Fibroblast of the aortic adventitia (primary cell): ENCODE data around the gene CXCR3. TPM values are rescaled to one million over a fixed set of nuclear protein-coding genes. Genes with fewer than 3 reads are reported as not detected.
A peak's percentile ranks its signal among the peaks of the same experiment; 100 is the strongest.
"Not testable (repeated sequence)": the region's sequence is repeated elsewhere in the genome, so short reads cannot be mapped to it uniquely, and the experiment has no call there.

Source experiments
- DNase-seq: peaks from one replicate; pipeline ENCODE4 v3.0.0-alpha.2; 2010; ENCODE audit warnings: low read depth
- H3K4me3 ChIP-seq: 2 replicates; pipeline ENCODE4 v1.5.1; 2011; ENCODE audit warnings: low read depth, mild to moderate bottlenecking, control low read depth, low read length, moderate library complexity
- CTCF ChIP-seq: IDR thresholded peaks from 2 replicates; pipeline ENCODE4 v1.5.1; 2011; ENCODE audit warnings: mild to moderate bottlenecking, low read length, control low read depth, inconsistent platforms; ENCODE audit not compliant: insufficient read depth
- total RNA-seq: library from RNA; depleted of rRNA; stranded (reverse); fragments of >200 nt; gene quantifications from 2 replicates; pipeline ENCODE4 v1.2.3, GENCODE V29; 2012; ENCODE audit warnings: low replicate concordance

CXCR3 gene
- total RNA-seq, 1 donor = not detected

DNA sequence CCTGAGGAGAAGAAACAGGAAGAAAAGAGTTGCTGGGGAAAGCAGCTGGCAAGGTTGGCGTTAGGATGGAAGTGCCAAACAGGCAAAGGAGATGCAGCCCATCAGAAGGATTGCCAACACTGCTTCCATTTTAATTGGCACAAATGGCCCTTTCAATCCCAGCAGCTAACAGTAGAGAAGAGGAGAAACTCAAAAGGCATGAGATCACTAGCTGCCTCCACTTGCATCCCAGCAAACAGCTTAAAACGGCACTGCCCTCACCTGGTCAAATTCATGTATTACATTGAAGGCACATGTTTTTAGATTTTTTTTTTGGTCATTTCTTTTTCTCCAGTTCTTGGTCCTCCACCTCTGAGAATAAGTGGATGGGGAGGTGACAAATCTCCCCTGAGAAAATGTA, 34.1 kb upstream of the CXCR3 start:
- peak; percentile 66 for DNase-seq

DNA sequence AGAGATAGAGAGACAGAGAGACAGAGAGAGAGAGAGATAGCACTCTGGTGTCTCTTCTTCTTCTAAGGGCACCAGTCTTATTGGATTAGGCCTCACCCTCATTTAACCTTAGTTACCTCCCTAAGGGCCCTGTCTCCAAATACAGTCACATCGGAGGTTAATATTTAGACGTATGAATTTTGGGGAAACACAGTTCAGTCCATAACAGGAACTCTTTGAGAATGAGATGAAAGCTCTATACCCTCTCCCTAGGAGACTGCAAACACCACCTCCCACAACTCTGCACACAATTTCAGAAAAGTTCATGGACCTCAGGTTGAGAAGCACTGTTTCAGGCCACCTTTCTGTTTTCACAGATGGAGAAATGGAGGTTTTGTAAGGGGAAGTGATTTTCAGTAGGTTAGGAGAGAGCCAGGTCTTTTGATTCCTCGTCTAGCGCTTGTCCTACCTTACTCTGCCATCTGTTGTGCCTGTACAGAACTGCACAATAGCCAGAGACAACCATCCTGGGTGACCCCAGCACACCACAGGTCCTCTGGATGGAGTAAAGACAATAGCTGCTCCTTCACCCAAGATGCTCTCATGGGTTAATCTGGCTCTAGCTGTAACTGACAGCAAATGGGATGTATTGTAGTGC, 32.1 kb upstream of the CXCR3 start:
- no peak for DNase-seq
- no peak for TF ChIP-seq CTCF
- H3K4me3 ChIP-seq = no peak overlapping the region

More for the DNA sequence above, 34.1 kb upstream of the CXCR3 start:
- peak; percentile 67 for TF ChIP-seq CTCF
- no peak overlapping the region for H3K4me3 ChIP-seq

GRCh38 chrX:71644406-71644805, 26.1 kb upstream of the CXCR3 start:
- not testable (repeated sequence) for DNase-seq, H3K4me3 ChIP-seq

DNA sequence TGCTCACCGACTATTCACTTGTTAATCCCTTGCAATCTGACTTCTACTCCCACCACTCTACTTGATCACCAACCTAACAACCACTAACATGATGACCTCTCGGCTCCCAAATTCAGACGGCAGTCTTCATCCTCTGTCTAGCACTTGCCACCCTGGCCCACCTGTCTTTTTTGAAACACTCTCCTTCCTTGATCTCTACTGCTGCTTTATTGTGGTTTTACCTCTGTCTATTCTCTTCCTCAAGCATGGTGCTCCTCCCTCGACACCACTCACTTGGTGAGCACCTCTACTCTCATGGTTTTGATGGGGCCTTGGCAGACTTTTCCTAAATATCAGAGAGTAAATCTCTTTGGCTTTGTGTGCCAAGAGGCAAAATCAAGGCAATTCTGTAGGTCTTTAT, 21.7 kb upstream of the CXCR3 start:
- H3K4me3 ChIP-seq = no peak overlapping the region
- no peak for TF ChIP-seq CTCF
- no peak for DNase-seq

GRCh38 chrX:71638409-71638808, 20.1 kb upstream of the CXCR3 start:
- DNase-seq = no peak
- TF ChIP-seq CTCF = no peak
- no peak overlapping the region for H3K4me3 ChIP-seq

GRCh38 chrX:71637848-71638247, 19.5 kb upstream of the CXCR3 start:
- no peak for TF ChIP-seq CTCF
- peak overlapping the region; percentile 2 for H3K4me3 ChIP-seq
- DNase-seq = peak; percentile 31

DNA sequence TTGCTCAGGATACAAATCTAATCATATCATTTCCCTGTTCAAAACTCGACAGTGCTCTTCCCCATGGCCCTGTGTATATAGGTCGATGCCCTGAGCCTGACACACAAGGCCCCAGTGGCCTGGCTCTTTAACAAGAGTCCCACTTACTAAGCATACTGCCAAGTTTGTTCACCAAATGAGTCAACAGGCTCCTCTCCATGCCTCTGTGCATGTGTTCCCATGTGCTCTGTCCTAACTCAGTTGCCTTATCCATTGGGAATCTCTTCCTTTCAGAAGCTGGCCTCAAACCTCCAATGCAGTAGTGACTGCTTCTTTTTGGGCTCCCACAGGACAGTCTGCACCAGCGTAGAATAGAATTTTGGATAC, 18.9 kb upstream of the CXCR3 start:
- H3K4me3 ChIP-seq = no peak overlapping the region
- peak; percentile 19 for DNase-seq
- no peak for TF ChIP-seq CTCF
